HepG2 (cell line): ENCODE results near the gene ZNF749. TPM values are rescaled to one million over a fixed set of nuclear protein-coding genes. Genes with fewer than 3 reads are reported as not detected.
A peak's percentile ranks its signal among the peaks of the same experiment; 100 is the strongest.

Source experiments
- ARNT ChIP-seq: fragments of 450-650 bp; IDR thresholded peaks from 2 replicates; pipeline ENCODE4 v1.6.1; 2017
- ELF4 ChIP-seq: sonication (generic); formaldehyde crosslinking; IDR thresholded peaks from 2 replicates; pipeline ENCODE4 v1.5.0; 2020; ENCODE audit warnings: missing genetic modification reagents, mild to moderate bottlenecking, moderate library complexity, borderline replicate concordance
- FOXK2 ChIP-seq: fragments of 450-650 bp; IDR thresholded peaks from 2 replicates; pipeline ENCODE4 v1.6.1; 2016
- HNRNPUL1 ChIP-seq: fragments of 200-400 bp; formaldehyde crosslinking; IDR thresholded peaks from 2 replicates; pipeline ENCODE4 v1.6.1; 2017; ENCODE audit warnings: low read depth, mild to moderate bottlenecking, low read length, moderate library complexity
- KMT2A ChIP-seq: sonication (generic); formaldehyde crosslinking; IDR thresholded peaks from 2 replicates; pipeline ENCODE4 v1.4.0; 2020; ENCODE audit warnings: missing genetic modification reagents
- NFYB ChIP-seq: sonication (generic); formaldehyde crosslinking; IDR thresholded peaks from 2 replicates; pipeline ENCODE4 v1.4.0; 2020; ENCODE audit warnings: missing genetic modification reagents
- SOX13 ChIP-seq, 3 experiments: fragments of 450-650 bp in 1 of 3; sonication (generic) in 1 of 3; formaldehyde crosslinking in 1 of 3; IDR thresholded peaks in 2 of 3; conservative IDR thresholded peaks in 1 of 3; 2 replicates each; pipeline versions ENCODE4 v1.5.0 to v1.6.1; 2016 to 2020; ENCODE audit warnings: antibody characterized with exemption in 1 of 3, mild to moderate bottlenecking in 1 of 3, missing compliant biosample characterization in 1 of 3, missing genetic modification reagents in 1 of 3, moderate library complexity in 1 of 3
- ZFP90 ChIP-seq: sonication (generic); formaldehyde crosslinking; IDR thresholded peaks from 2 replicates; pipeline ENCODE4 v1.8.0; 2022; ENCODE audit warnings: missing genetic modification reagents, mild to moderate bottlenecking, inconsistent platforms, borderline replicate concordance
- ZFX ChIP-seq: sonication (generic); formaldehyde crosslinking; IDR thresholded peaks from 2 replicates; pipeline ENCODE4 v1.4.0; 2020; ENCODE audit warnings: mild to moderate bottlenecking, low read depth, missing genetic modification reagents, moderate library complexity
- ZFY ChIP-seq: sonication (generic); formaldehyde crosslinking; IDR thresholded peaks from 2 replicates; pipeline ENCODE4 v1.4.0; 2020; ENCODE audit warnings: missing genetic modification reagents
- ZNF10 ChIP-seq: sonication (generic); formaldehyde crosslinking; IDR thresholded peaks from 2 replicates; pipeline ENCODE4 v1.4.0; 2020; ENCODE audit warnings: mild to moderate bottlenecking, low read depth, missing genetic modification reagents, borderline replicate concordance
- ZNF674 ChIP-seq: sonication (generic); formaldehyde crosslinking; IDR thresholded peaks from 2 replicates; pipeline ENCODE4 v1.5.0; 2020; ENCODE audit warnings: low read depth, mild to moderate bottlenecking, missing genetic modification reagents
- ZNF761 ChIP-seq: sonication (generic); formaldehyde crosslinking; conservative IDR thresholded peaks from 2 replicates; pipeline ENCODE4 v1.4.0; 2020; ENCODE audit warnings: mild to moderate bottlenecking, missing genetic modification reagents
- ZNF788 ChIP-seq: sonication (generic); formaldehyde crosslinking; IDR thresholded peaks from 2 replicates; pipeline ENCODE4 v1.5.0; 2020; ENCODE audit warnings: mild to moderate bottlenecking, missing genetic modification reagents, borderline replicate concordance
- polyA plus RNA-seq, 8 experiments: library from polyadenylated mRNA; depleted of rRNA in 3 of 8; stranded (reverse) in 7 of 8; unstranded in 1 of 8; fragments of >200 nt; fragmentation: Illumina TruSeq in 4 of 8; extraction: Trizol in 4 of 8; gene quantifications; 2 replicates each; pipeline versions ENCODE4 v1.2.1 to v1.2.3, GENCODE V29; 2011 to 2016; ENCODE audit warnings: low read depth in 4 of 8, missing spikeins in 1 of 8, mixed read lengths in 1 of 8; ENCODE audit not compliant: insufficient read depth in 1 of 8
- total RNA-seq, 5 experiments: library from RNA; depleted of rRNA; stranded (reverse); fragments of >200 nt; fragmentation: Illumina TruSeq; extraction: Trizol; gene quantifications; 2 replicates each; pipeline ENCODE4 v1.2.3, GENCODE V29; 2016; ENCODE audit warnings: low read depth in 1 of 5
- TF ChIP-seq, protein P1 (sequence below): sonication (generic); formaldehyde crosslinking; IDR thresholded peaks from 2 replicates; pipeline ENCODE4 v1.4.0; 2020; ENCODE audit warnings: missing genetic modification reagents
- TF ChIP-seq, protein P2 (sequence below): sonication (generic); formaldehyde crosslinking; IDR thresholded peaks from 2 replicates; pipeline ENCODE4 v1.4.0; 2020; ENCODE audit warnings: mild to moderate bottlenecking, missing genetic modification reagents
- TF ChIP-seq, protein P3 (sequence below): sonication (generic); formaldehyde crosslinking; IDR thresholded peaks from 2 replicates; pipeline ENCODE4 v1.8.1; 2023; ENCODE audit warnings: mild to moderate bottlenecking, inconsistent platforms, moderate library complexity, missing genetic modification reagents, borderline replicate concordance
- TF ChIP-seq, protein P4 (sequence below): sonication (generic); formaldehyde crosslinking; IDR thresholded peaks from 2 replicates; pipeline ENCODE4 v1.8.1; 2022; ENCODE audit warnings: mild to moderate bottlenecking, missing genetic modification reagents
- TF ChIP-seq, protein P5 (sequence below): IDR thresholded peaks from 2 replicates; pipeline ENCODE4 v1.6.1; 2016; ENCODE audit warnings: mild to moderate bottlenecking

Gene ZNF749
- total and polyA plus RNA-seq, 2 of the 13 experiments (the other 11 are each of a cell fraction or from before 2014, with no cell fraction given): 18.9 to 21.0 TPM

DNA sequence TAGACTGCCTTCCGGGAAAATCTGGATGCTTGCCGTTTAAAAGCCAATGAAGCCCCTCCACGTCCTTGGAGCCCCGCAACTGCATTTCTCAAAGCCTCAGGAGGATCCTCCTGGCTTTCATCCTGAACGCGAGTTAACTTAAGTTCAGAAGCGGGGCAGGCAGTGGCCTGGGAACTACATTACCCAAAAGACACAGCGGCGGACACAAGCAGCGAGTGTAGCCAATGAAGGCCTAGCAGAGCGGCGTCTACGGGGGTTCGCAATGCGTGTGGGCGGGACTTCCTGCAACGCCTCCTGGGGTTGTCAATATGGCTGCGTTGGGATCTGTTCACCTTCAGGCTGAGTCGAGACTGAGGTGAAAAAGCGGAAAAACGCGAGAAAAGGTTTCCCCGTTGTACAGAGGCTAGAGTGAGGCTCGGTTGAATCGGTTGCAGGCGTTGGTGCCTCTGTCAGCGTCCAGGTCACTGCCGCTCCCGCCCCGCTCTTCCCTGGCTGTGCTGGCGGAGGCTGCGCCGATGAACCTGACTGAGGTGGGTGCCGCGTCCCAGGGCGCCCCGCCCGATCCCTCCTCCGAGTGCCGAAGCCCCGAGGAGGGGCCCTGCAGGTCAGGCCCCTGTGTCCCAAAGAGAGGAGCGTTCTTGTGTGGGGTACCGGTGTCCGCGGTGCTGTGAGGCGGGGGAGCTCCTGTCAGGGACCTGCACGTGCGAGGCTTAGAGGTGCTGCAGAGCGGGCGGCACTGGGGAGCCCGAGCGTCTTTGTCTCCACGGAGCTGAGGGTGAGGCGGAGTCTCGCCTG lies 24.1 kb upstream of the ZNF749 start, which contains the start of gene ZNF17 (continued):
- no peak for TF ChIP-seq SOX13 (IDR thresholded peaks at IDR 0.05)
- peak in 1 of 2 experiments; percentile 19; a peak in 1 of 4 replicates for TF ChIP-seq SOX13 (CRISPR knock-in tag; conservative IDR thresholded peaks at IDR 0.05 in 1 of 2, IDR thresholded peaks at IDR 0.05 in 1 of 2)
- no peak for TF ChIP-seq ZNF761 (CRISPR knock-in tag)
- 0 out of 2 replicates have a peak, but pooled peaks have one; percentile 74 for TF ChIP-seq ZNF788
- TF ChIP-seq NFYB (CRISPR knock-in tag): peak; percentile 94
- peak; percentile 52; the same call in 1 of the 2 replicates for TF ChIP-seq ELF4 (CRISPR knock-in tag)
- no peak for TF ChIP-seq ZNF10 (CRISPR knock-in tag)
- TF ChIP-seq, protein P1, sequence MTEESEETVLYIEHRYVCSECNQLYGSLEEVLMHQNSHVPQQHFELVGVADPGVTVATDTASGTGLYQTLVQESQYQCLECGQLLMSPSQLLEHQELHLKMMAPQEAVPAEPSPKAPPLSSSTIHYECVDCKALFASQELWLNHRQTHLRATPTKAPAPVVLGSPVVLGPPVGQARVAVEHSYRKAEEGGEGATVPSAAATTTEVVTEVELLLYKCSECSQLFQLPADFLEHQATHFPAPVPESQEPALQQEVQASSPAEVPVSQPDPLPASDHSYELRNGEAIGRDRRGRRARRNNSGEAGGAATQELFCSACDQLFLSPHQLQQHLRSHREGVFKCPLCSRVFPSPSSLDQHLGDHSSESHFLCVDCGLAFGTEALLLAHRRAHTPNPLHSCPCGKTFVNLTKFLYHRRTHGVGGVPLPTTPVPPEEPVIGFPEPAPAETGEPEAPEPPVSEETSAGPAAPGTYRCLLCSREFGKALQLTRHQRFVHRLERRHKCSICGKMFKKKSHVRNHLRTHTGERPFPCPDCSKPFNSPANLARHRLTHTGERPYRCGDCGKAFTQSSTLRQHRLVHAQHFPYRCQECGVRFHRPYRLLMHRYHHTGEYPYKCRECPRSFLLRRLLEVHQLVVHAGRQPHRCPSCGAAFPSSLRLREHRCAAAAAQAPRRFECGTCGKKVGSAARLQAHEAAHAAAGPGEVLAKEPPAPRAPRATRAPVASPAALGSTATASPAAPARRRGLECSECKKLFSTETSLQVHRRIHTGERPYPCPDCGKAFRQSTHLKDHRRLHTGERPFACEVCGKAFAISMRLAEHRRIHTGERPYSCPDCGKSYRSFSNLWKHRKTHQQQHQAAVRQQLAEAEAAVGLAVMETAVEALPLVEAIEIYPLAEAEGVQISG: peak; percentile 90
- peak; percentile 80 for TF ChIP-seq KMT2A (CRISPR knock-in tag)
- TF ChIP-seq HNRNPUL1: no peak
- TF ChIP-seq, protein P2, sequence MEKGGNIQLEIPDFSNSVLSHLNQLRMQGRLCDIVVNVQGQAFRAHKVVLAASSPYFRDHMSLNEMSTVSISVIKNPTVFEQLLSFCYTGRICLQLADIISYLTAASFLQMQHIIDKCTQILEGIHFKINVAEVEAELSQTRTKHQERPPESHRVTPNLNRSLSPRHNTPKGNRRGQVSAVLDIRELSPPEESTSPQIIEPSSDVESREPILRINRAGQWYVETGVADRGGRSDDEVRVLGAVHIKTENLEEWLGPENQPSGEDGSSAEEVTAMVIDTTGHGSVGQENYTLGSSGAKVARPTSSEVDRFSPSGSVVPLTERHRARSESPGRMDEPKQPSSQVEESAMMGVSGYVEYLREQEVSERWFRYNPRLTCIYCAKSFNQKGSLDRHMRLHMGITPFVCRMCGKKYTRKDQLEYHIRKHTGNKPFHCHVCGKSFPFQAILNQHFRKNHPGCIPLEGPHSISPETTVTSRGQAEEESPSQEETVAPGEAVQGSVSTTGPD: no peak
- TF ChIP-seq, protein P3, sequence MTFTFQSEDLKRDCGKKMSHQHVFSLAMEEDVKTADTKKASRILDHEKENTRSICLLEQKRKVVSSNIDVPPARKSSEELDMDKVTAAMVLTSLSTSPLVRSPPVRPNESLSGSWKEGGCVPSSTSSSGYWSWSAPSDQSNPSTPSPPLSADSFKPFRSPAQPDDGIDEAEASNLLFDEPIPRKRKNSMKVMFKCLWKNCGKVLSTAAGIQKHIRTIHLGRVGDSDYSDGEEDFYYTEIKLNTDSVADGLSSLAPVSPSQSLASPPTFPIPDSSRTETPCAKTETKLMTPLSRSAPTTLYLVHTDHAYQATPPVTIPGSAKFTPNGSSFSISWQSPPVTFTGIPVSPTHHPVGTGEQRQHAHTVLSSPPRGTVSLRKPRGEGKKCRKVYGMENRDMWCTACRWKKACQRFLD (CRISPR knock-in tag): peak; percentile 39; the same call in 1 of the 2 replicates
- TF ChIP-seq, protein P4, sequence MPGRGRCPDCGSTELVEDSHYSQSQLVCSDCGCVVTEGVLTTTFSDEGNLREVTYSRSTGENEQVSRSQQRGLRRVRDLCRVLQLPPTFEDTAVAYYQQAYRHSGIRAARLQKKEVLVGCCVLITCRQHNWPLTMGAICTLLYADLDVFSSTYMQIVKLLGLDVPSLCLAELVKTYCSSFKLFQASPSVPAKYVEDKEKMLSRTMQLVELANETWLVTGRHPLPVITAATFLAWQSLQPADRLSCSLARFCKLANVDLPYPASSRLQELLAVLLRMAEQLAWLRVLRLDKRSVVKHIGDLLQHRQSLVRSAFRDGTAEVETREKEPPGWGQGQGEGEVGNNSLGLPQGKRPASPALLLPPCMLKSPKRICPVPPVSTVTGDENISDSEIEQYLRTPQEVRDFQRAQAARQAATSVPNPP (CRISPR knock-in tag): no peak
- peak; percentile 53 for TF ChIP-seq ZFY (CRISPR knock-in tag)
- TF ChIP-seq ZFX (CRISPR knock-in tag): 0 out of 2 replicates have a peak, but pooled peaks have one; percentile 25
- peak; percentile 81 for TF ChIP-seq FOXK2
- TF ChIP-seq ZFP90 (CRISPR knock-in tag): no peak; the same call in 1 of the 2 replicates
- TF ChIP-seq ARNT: no peak
- TF ChIP-seq, protein P5, sequence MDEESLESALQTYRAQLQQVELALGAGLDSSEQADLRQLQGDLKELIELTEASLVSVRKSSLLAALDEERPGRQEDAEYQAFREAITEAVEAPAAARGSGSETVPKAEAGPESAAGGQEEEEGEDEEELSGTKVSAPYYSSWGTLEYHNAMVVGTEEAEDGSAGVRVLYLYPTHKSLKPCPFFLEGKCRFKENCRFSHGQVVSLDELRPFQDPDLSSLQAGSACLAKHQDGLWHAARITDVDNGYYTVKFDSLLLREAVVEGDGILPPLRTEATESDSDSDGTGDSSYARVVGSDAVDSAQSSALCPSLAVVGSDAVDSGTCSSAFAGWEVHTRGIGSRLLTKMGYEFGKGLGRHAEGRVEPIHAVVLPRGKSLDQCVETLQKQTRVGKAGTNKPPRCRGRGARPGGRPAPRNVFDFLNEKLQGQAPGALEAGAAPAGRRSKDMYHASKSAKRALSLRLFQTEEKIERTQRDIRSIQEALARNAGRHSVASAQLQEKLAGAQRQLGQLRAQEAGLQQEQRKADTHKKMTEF (CRISPR knock-in tag): peak; percentile 71
- TF ChIP-seq ZNF674 (CRISPR knock-in tag): no peak
